Right ventricle myocardium inferior (tissue), 1 donor: ENCODE results near the gene ARHGAP40. TPM values are rescaled to one million over a fixed set of nuclear protein-coding genes. Genes with fewer than 3 reads are reported as not detected.

Source experiments
- ATAC-seq: fragments of 200-7000 bp; cut with Tn5 transposase; one replicate; pipeline ENCODE4 v1.9.1; 2020; ENCODE audit warnings: mild to moderate bottlenecking, moderate library complexity
- DNase-seq: peaks from one replicate; pipeline ENCODE4 v3.0.0; 2021; ENCODE audit errors: missing footprints
- intact Hi-C: fragments of 100-400 bp; cut with DNase I; formaldehyde crosslinking; loops from one replicate; pipeline ENCODE4 v1.11.0; 2022
- total RNA-seq: library from RNA; stranded (reverse); fragmentation: NEBNext Ultra II Directional; extraction: Animal tissue kit (Norgen Biotek cat#: 25700); gene quantifications from one replicate; pipeline ENCODE4 v1.2.1, GENCODE V29; 2021
- donor health status: DM: no; HTN: yes; CAD: no; lungs with severe emphysema.

The ARHGAP40 gene
- total RNA-seq, 1 donor from 2014 or later, result not detected

- DNase-seq (no peak), ATAC-seq (no peak)
- intact Hi-C loops, result no loop called here
Observed at GRCh38 chr20:38667417-38667956, 65.9 kb downstream of the ARHGAP40 start.

GRCh38 chr20:38669688-38670087 lies 68.1 kb downstream of the ARHGAP40 start:
- no peak for DNase-seq
- no peak for ATAC-seq
- intact Hi-C loops, result no loop called here

GRCh38 chr20:38670786-38671185 lies 69.2 kb downstream of the ARHGAP40 start:
- intact Hi-C loops, result no loop called here
- ATAC-seq, result no peak
- DNase-seq, result no peak

GRCh38 chr20:38671186-38671585 lies 69.6 kb downstream of the ARHGAP40 start:
- ATAC-seq, result no peak
- intact Hi-C loops, result no loop called here
- DNase-seq, result no peak

GRCh38 chr20:38671701-38672292 lies 70.2 kb downstream of the ARHGAP40 start:
- intact Hi-C loops, result no loop called here
- DNase-seq, result no peak
- no peak for ATAC-seq

GRCh38 chr20:38672504-38672903 lies 70.9 kb downstream of the ARHGAP40 start:
- intact Hi-C loops, result no loop called here
- no peak for ATAC-seq
- no peak for DNase-seq

- ATAC-seq (no peak), DNase-seq (no peak)
- intact Hi-C loops, result no loop called here
Observed at GRCh38 chr20:38673261-38673660, 71.7 kb downstream of the ARHGAP40 start.

- DNase-seq (no peak), ATAC-seq (no peak)
- intact Hi-C loops, result no loop called here
Observed at GRCh38 chr20:38673725-38674091, 72.1 kb downstream of the ARHGAP40 start.

- no peak for DNase-seq
- intact Hi-C loops, result no loop called here
- ATAC-seq, result no peak
Observed at GRCh38 chr20:38674092-38674764, 72.6 kb downstream of the ARHGAP40 start.

GRCh38 chr20:38674765-38675133 lies 73.1 kb downstream of the ARHGAP40 start:
- no peak for DNase-seq
- ATAC-seq, result no peak
- intact Hi-C loops, result no loop called here

- ATAC-seq, result no peak
- intact Hi-C loops, result no loop called here
- no peak for DNase-seq
Observed at GRCh38 chr20:38676576-38676975, 75.0 kb downstream of the ARHGAP40 start.

- ATAC-seq (no peak), DNase-seq (no peak)
- intact Hi-C loops, result no loop called here
Observed at GRCh38 chr20:38680500-38681306, 79.1 kb downstream of the ARHGAP40 start.

GRCh38 chr20:38685271-38685670 lies 83.7 kb downstream of the ARHGAP40 start:
- no peak for ATAC-seq
- no peak for DNase-seq
- intact Hi-C loops, result no loop called here

- ATAC-seq (no peak), DNase-seq (no peak)
- intact Hi-C loops, result no loop called here
Observed at GRCh38 chr20:38685853-38686473, 84.4 kb downstream of the ARHGAP40 start.

- no peak for DNase-seq
- ATAC-seq, result no peak
- intact Hi-C loops, result no loop called here
Observed at GRCh38 chr20:38692436-38693411, 91.1 kb downstream of the ARHGAP40 start.

- no peak for ATAC-seq
Observed at GRCh38 chr20:38697306-38697705, 95.7 kb downstream of the ARHGAP40 start.

GRCh38 chr20:38698541-38698940 lies 96.9 kb downstream of the ARHGAP40 start:
- intact Hi-C loops, result no loop called here
- no peak for ATAC-seq
- no peak for DNase-seq

More at GRCh38 chr20:38697306-38697705, 95.7 kb downstream of the ARHGAP40 start:
- intact Hi-C loops, result no loop called here
- DNase-seq, result no peak

- intact Hi-C loops, result no loop called here
- no peak for DNase-seq
- no peak for ATAC-seq
Observed at GRCh38 chr20:38700141-38700540, 98.5 kb downstream of the ARHGAP40 start.
